Cardiac fibroblast (primary cell): ENCODE measurements around the gene ERN2.
A peak's percentile ranks its signal among the peaks of the same experiment; 100 is the strongest.

Experiments
- DNase-seq, 2 donors: peaks; one replicate each; pipeline versions ENCODE4 v3.0.0 to v3.0.0-alpha.2; 2010; ENCODE audit warnings: low read depth in 2 of 2
- H3K4me3 ChIP-seq, 2 donors: replicated peaks in 1 of 2; 1 replicate in 1 of 2; 2 replicates in 1 of 2; pipeline ENCODE4 v1.5.1; 2011; ENCODE audit warnings: low read depth in 2 of 2, low read length in 2 of 2, mild to moderate bottlenecking in 2 of 2, moderate library complexity in 1 of 2
- TF ChIP-seq, protein P1 (sequence below): IDR thresholded peaks from one replicate; pipeline ENCODE4 v1.5.1; 2011; ENCODE audit warnings: low read depth, mild to moderate bottlenecking, low read length, inconsistent platforms

ERN2 gene

DNA sequence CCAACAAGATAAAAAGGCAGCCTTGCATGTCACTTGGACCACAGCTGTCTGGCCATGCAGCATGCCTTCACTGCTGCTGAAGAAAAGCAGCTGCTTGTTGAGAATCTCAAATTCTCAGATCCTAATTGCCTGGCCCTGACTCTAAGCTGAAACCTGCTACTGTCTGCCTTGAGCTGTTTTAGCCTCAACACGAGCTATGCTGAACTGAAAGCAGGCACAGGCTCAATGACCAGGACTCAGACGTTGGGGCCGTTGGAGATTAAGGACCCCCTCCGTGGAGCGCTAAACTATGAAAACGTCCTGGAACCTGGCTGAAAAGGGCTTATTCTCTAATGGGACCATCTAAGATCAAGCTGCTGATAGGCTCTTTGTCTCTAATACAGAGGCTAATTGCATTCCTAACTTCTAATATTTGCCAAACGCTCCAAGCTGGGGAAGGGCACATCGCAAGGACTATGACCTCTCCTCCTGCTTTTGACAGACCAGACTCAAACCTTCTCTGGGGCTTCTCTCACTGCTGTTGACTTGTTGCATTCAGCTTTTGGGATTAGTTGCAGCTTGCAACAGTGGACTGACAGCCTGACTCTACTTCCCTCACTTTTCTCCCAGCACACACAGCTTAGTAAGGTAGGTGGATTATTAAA lies 38.9 kb downstream of the ERN2 start:
- H3K4me3 ChIP-seq = no peak overlapping the region

DNA sequence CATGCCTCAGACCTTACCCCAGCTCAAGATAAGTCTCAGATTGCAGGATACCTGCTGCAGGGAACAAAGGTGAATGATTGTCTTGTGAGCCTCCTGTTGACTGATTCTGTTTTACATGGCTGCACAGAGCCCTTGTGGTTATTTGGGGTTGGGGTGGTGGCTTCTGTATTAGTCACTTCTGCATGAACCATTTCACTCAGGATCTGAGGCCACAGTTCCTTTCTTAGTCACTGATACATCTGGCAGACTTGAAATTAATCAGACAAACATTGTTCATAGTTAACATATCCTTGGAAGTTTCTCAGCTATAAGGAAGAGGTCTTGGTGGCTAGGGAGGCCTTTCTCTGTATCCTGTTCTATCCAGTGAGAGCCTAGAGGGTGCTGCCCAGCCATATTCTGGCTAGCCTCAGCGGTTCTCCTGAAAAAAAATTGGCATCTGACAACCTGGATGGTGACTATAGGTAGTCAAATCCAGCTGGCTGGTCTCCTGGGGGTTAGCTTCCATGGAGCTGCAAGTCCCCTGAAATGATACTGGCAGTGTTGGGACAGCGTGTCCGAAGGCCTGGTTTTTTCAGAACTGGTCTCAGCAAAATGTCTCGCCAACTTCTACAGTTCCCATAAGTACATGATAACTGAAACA lies 42.8 kb downstream of the ERN2 start:
- TF ChIP-seq, protein P1, sequence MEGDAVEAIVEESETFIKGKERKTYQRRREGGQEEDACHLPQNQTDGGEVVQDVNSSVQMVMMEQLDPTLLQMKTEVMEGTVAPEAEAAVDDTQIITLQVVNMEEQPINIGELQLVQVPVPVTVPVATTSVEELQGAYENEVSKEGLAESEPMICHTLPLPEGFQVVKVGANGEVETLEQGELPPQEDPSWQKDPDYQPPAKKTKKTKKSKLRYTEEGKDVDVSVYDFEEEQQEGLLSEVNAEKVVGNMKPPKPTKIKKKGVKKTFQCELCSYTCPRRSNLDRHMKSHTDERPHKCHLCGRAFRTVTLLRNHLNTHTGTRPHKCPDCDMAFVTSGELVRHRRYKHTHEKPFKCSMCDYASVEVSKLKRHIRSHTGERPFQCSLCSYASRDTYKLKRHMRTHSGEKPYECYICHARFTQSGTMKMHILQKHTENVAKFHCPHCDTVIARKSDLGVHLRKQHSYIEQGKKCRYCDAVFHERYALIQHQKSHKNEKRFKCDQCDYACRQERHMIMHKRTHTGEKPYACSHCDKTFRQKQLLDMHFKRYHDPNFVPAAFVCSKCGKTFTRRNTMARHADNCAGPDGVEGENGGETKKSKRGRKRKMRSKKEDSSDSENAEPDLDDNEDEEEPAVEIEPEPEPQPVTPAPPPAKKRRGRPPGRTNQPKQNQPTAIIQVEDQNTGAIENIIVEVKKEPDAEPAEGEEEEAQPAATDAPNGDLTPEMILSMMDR = no peak
- no peak overlapping the region for H3K4me3 ChIP-seq
- peak; percentile 51 to 89 for DNase-seq

More for the DNA sequence above, 38.9 kb downstream of the ERN2 start:
- TF ChIP-seq, protein P1 = no peak
- DNase-seq = no peak

GRCh38 chr16:23668873-23669272 lies 44.1 kb downstream of the ERN2 start:
- TF ChIP-seq, protein P1 = no peak
- no peak overlapping the region for H3K4me3 ChIP-seq
- peak in 1 of 2 donors; percentile 15 for DNase-seq

DNA sequence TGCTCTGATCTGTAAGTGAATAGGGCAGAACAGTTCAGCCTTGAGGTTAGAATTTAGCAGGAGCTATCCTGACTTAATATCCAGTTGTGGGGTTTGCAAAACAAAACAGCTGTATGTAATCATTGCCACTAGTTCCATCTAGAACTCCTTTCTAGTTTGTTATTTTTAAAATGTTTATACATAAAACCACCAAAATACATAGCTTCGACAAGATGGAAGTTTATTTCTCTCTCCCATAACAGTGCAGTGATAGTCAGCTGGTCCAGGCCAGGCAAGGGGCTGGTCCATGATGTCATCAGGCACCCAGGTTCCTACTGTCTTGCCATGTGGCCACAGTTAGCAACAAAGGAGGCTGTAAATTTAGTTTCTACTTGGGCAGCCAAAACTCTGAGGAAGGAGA lies 44.8 kb downstream of the ERN2 start:
- TF ChIP-seq, protein P1 = no peak
- H3K4me3 ChIP-seq = no peak overlapping the region
- DNase-seq = no peak

GRCh38 chr16:23667355-23667659 lies 45.7 kb downstream of the ERN2 start:
- no peak overlapping the region for H3K4me3 ChIP-seq
- TF ChIP-seq, protein P1 = no peak
- no peak for DNase-seq

- DNase-seq = no peak
- no peak overlapping the region for H3K4me3 ChIP-seq
- TF ChIP-seq, protein P1 = no peak
Observed at GRCh38 chr16:23666571-23667354, 46.3 kb downstream of the ERN2 start.
